ENCODE measurements around the gene ARMCX5.

ARMCX5 gene

GRCh38 chrX:102599084-102599950 lies at the start of gene ARMCX5:
Gene ARMCX5, plus strand, starts transcription at chrX:102599515. Its CDS starts 2,627 bp downstream, at chrX:102602142.
- no peak for TF ChIP-seq NFIC (IDR thresholded peaks at IDR 0.05)
- no peak for TF ChIP-seq FOXM1 (IDR thresholded peaks at IDR 0.05; ENCODE audit: borderline replicate concordance, low read depth)
- TF ChIP-seq REST (IDR thresholded peaks at IDR 0.05; ENCODE audit: low read depth) = no peak
- TF ChIP-seq ZBTB7A (IDR thresholded peaks at IDR 0.05; ENCODE audit: low read depth) = no peak
- no peak for TF ChIP-seq RAD21 (IDR thresholded peaks at IDR 0.05; ENCODE audit: low read depth)
- no peak for TF ChIP-seq MAX (IDR thresholded peaks at IDR 0.05)
- no peak for TF ChIP-seq EP300 (IDR thresholded peaks at IDR 0.05; ENCODE audit: borderline replicate concordance)
- TF ChIP-seq YY1 (IDR thresholded peaks at IDR 0.05; ENCODE audit: low read depth) = no peak
- TF ChIP-seq EGR1 (IDR thresholded peaks at IDR 0.05) = no peak
- no peak for TF ChIP-seq USF1 (IDR thresholded peaks at IDR 0.05)
- TF ChIP-seq TEAD4 (IDR thresholded peaks at IDR 0.05) = no peak
- TF ChIP-seq TCF12 (IDR thresholded peaks at IDR 0.05; ENCODE audit: low read depth) = no peak
- no peak for TF ChIP-seq TAF1 (IDR thresholded peaks at IDR 0.05; ENCODE audit: low read depth)
- no peak for TF ChIP-seq CEBPB (IDR thresholded peaks at IDR 0.05)
- TF ChIP-seq CREB1 (IDR thresholded peaks at IDR 0.05; ENCODE audit: low read depth) = no peak

GRCh38 chrX:102558607-102559006 lies 40.7 kb upstream of the ARMCX5 start:
- no peak for TF ChIP-seq FOXM1 (IDR thresholded peaks at IDR 0.05; ENCODE audit: borderline replicate concordance, low read depth)
- TF ChIP-seq TAF1 (IDR thresholded peaks at IDR 0.05; ENCODE audit: low read depth) = no peak
- no peak for TF ChIP-seq TEAD4 (IDR thresholded peaks at IDR 0.05)
- no peak for TF ChIP-seq CREB1 (IDR thresholded peaks at IDR 0.05; ENCODE audit: low read depth)
- no peak for TF ChIP-seq MAX (IDR thresholded peaks at IDR 0.05)
- TF ChIP-seq ZBTB7A (IDR thresholded peaks at IDR 0.05; ENCODE audit: low read depth) = no peak
- no peak for TF ChIP-seq TCF12 (IDR thresholded peaks at IDR 0.05; ENCODE audit: low read depth)
- no peak for TF ChIP-seq REST (IDR thresholded peaks at IDR 0.05; ENCODE audit: low read depth)
- TF ChIP-seq EP300 (IDR thresholded peaks at IDR 0.05; ENCODE audit: borderline replicate concordance) = no peak
- TF ChIP-seq CEBPB (IDR thresholded peaks at IDR 0.05) = no peak
- TF ChIP-seq YY1 (IDR thresholded peaks at IDR 0.05; ENCODE audit: low read depth) = no peak
- no peak for TF ChIP-seq EGR1 (IDR thresholded peaks at IDR 0.05)
- no peak for TF ChIP-seq NFIC (IDR thresholded peaks at IDR 0.05)
- no peak for TF ChIP-seq USF1 (IDR thresholded peaks at IDR 0.05)
- no peak for TF ChIP-seq RAD21 (IDR thresholded peaks at IDR 0.05; ENCODE audit: low read depth)

GRCh38 chrX:102560423-102561068 lies 38.8 kb upstream of the ARMCX5 start:
- TF ChIP-seq TEAD4 (IDR thresholded peaks at IDR 0.05) (no peak), CREB1 (IDR thresholded peaks at IDR 0.05; ENCODE audit: low read depth) (no peak), RAD21 (IDR thresholded peaks at IDR 0.05; ENCODE audit: low read depth) (no peak), MAX (IDR thresholded peaks at IDR 0.05) (no peak), YY1 (IDR thresholded peaks at IDR 0.05; ENCODE audit: low read depth) (no peak), REST (IDR thresholded peaks at IDR 0.05; ENCODE audit: low read depth) (no peak), TAF1 (IDR thresholded peaks at IDR 0.05; ENCODE audit: low read depth) (no peak), TCF12 (IDR thresholded peaks at IDR 0.05; ENCODE audit: low read depth) (no peak), FOXM1 (IDR thresholded peaks at IDR 0.05; ENCODE audit: borderline replicate concordance, low read depth) (no peak), EP300 (IDR thresholded peaks at IDR 0.05; ENCODE audit: borderline replicate concordance) (no peak), CEBPB (IDR thresholded peaks at IDR 0.05) (no peak), EGR1 (IDR thresholded peaks at IDR 0.05) (no peak), ZBTB7A (IDR thresholded peaks at IDR 0.05; ENCODE audit: low read depth) (no peak), USF1 (IDR thresholded peaks at IDR 0.05) (no peak), NFIC (IDR thresholded peaks at IDR 0.05) (no peak)

Measured in Ishikawa (cell line).